Sigmoid colon (tissue), 4 donors: ENCODE measurements around the gene TICAM2.

ENCODE experiments used
- CTCF ChIP-seq, 4 experiments: fragments of 450-650 bp in 3 of 4; fragments of 200-600 bp in 1 of 4; IDR thresholded peaks; one replicate each; pipeline ENCODE4 v1.5.1; 2016 to 2019; ENCODE audit warnings: antibody characterized with exemption in 4 of 4, mild to moderate bottlenecking in 3 of 4, moderate library complexity in 2 of 4
- POLR2A ChIP-seq, 2 donors: fragments of 450-650 bp; IDR thresholded peaks; one replicate each; pipeline ENCODE4 v1.6.1; 2016; ENCODE audit warnings: antibody characterized with exemption in 2 of 2, mild to moderate bottlenecking in 2 of 2, moderate library complexity in 2 of 2
- POLR2AphosphoS5 ChIP-seq, 4 donors: sonication (generic); formaldehyde crosslinking; IDR thresholded peaks; one replicate each; pipeline ENCODE4 v1.6.1; 2017; ENCODE audit warnings: antibody characterized with exemption in 4 of 4

GRCh38 chr5:115601701-115602590, at the start of gene TICAM2:
- TF ChIP-seq POLR2A (IDR thresholded peaks at IDR 0.05) (no peak), CTCF (IDR thresholded peaks at IDR 0.05) (no peak), POLR2AphosphoS5 (IDR thresholded peaks at IDR 0.05) (peak in 3 of 4 donors; percentile 46 to 58 (median 57))
